H1 (cell line): Measurements from ENCODE around the gene NADK. TPM values are rescaled to one million over a fixed set of nuclear protein-coding genes. Genes with fewer than 3 reads are reported as not detected.

ENCODE experiments used
- CHD7 ChIP-seq: fragments of 300-600 bp; sonication (generic); IDR thresholded peaks from 2 replicates; pipeline ENCODE4 v1.7.1; 2012; ENCODE audit warnings: low read length, moderate library complexity, mild to moderate bottlenecking, inconsistent platforms; ENCODE audit not compliant: insufficient replicate concordance
- SP1 ChIP-seq: IDR thresholded peaks from 2 replicates; pipeline ENCODE4 v1.6.1; 2011; ENCODE audit warnings: low read depth, low read length
- polyA plus RNA-seq, 7 experiments: library from polyadenylated mRNA; depleted of rRNA in 3 of 7; stranded (reverse) in 5 of 7; unstranded in 2 of 7; fragments of >200 nt in 5 of 7; fragments of 200-250 nt in 2 of 7; gene quantifications; 1 replicate in 5 of 7; 2 replicates in 1 of 7; 4 replicates in 1 of 7; pipeline versions ENCODE4 v1.2.1 to v1.2.3, GENCODE V29; 2011 to 2013; ENCODE audit warnings: missing spikeins in 2 of 7, mixed read lengths in 2 of 7
- total RNA-seq: library from RNA; stranded (reverse); fragmentation: NEBNext Ultra II Directional; extraction: Animal tissue kit (Norgen Biotek cat#: 25700); gene quantifications from 2 replicates; pipeline ENCODE4 v1.2.1, GENCODE V29; 2021

NADK gene
- total and polyA plus RNA-seq, 2 of the 8 experiments (the other 6 are each of a cell fraction or from before 2014, with no cell fraction given) = 78.0 to 89.7 TPM

- no peak for TF ChIP-seq CHD7
- no peak for TF ChIP-seq SP1
These were observed 26.1 kb downstream of the NADK start (continued) for GRCh38 chr1:1752190-1752589.
